AG04450 (cell line): ENCODE measurements around the gene SORT1. TPM values are rescaled to one million over a fixed set of nuclear protein-coding genes. Genes with fewer than 3 reads are reported as not detected.
"Not testable (repeated sequence)": the region's sequence is repeated elsewhere in the genome, so short reads cannot be mapped to it uniquely, and the experiment has no call there.

ENCODE experiments used
- CTCF ChIA-PET: fragments of 300-600, 350-600 bp; formaldehyde crosslinking; extraction: SDS; loops from one replicate; lab custom pipeline; 2022; ENCODE audit warnings: antibody characterized with exemption, inconsistent platforms; lab: Charles Lee
- POLR2A ChIA-PET: fragments of 350-600 bp; formaldehyde crosslinking; extraction: SDS; loops from one replicate; lab custom pipeline; 2021; ENCODE audit warnings: antibody characterized with exemption, inconsistent platforms; lab: Yijun Ruan, JAX
- DNase-seq: peaks from one replicate; pipeline ENCODE4 v3.0.0-alpha.2; 2011; ENCODE audit warnings: low read depth, low spot score
- H3K27ac ChIP-seq: one replicate; pipeline ENCODE4 v1.5.1; 2012; ENCODE audit warnings: low read depth, low read length, control low read depth
- H3K27me3 ChIP-seq: one replicate; pipeline ENCODE4 v1.6.0; 2012; ENCODE audit warnings: low read length; ENCODE audit not compliant: control insufficient read depth, insufficient read depth
- H3K4me3 ChIP-seq: 2 replicates; pipeline ENCODE4 v1.5.1; 2011; ENCODE audit warnings: mild to moderate bottlenecking, low read depth, low read length, control low read depth
- H3K9me3 ChIP-seq: 2 replicates; pipeline ENCODE4 v1.5.1; 2012; ENCODE audit warnings: low read length; ENCODE audit not compliant: control insufficient read depth, insufficient read depth
- polyA plus RNA-seq: library from polyadenylated mRNA; depleted of rRNA; stranded (reverse); fragments of >200 nt; gene quantifications from 2 replicates; pipeline ENCODE4 v1.2.3, GENCODE V29; 2011
- TF ChIP-seq, protein P1 (sequence below): IDR thresholded peaks from 2 replicates; pipeline ENCODE4 v1.5.1; 2011; ENCODE audit warnings: low read depth, low read length, control low read depth, inconsistent platforms

The SORT1 gene
- polyA plus RNA-seq, 1 experiment = 42.8 TPM

GRCh38 chr1:109381573-109381972, 16.1 kb downstream of the SORT1 start:
- POLR2A ChIA-PET = interaction anchor here (0.7 kb wide), 1 partner anchor 575 kb away, joined by 3 read pairs; no protein-coding TSS in a partner anchor
- no peak for DNase-seq
- H3K27ac ChIP-seq = no peak overlapping the region
- no peak overlapping the region for H3K4me3 ChIP-seq
- CTCF ChIA-PET = interaction anchor here (0.6 kb wide), 1 partner anchor 103 kb away, joined by 3 read pairs; no protein-coding TSS in a partner anchor
- TF ChIP-seq, protein P1, sequence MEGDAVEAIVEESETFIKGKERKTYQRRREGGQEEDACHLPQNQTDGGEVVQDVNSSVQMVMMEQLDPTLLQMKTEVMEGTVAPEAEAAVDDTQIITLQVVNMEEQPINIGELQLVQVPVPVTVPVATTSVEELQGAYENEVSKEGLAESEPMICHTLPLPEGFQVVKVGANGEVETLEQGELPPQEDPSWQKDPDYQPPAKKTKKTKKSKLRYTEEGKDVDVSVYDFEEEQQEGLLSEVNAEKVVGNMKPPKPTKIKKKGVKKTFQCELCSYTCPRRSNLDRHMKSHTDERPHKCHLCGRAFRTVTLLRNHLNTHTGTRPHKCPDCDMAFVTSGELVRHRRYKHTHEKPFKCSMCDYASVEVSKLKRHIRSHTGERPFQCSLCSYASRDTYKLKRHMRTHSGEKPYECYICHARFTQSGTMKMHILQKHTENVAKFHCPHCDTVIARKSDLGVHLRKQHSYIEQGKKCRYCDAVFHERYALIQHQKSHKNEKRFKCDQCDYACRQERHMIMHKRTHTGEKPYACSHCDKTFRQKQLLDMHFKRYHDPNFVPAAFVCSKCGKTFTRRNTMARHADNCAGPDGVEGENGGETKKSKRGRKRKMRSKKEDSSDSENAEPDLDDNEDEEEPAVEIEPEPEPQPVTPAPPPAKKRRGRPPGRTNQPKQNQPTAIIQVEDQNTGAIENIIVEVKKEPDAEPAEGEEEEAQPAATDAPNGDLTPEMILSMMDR = no peak
- peaks cover 5% of the 10 kb centered on the region for H3K9me3 ChIP-seq
- no peaks in the 10 kb centered on the region for H3K27me3 ChIP-seq

DNA sequence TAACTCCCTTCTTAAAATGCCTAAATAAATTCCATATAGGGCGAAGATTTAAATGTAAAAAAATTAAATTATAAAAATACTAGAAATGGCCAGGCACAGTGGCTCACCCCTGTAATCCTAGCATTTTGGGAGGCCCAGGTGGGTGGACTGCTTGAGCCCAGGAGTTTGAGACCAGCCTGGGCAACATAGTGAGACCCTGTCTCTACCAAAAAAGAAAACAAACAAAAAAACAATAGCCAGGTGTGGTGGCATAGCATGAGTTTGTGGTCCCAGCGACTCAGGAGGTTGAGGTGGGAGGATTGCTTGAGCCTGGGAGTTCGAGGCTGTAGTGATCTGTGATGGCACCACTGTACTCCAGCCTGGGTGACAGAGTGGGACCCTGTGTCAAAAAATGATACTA, 17.8 kb downstream of the SORT1 start:
- no peak for DNase-seq
- Histone ChIP-seq H3K9me3 (peaks cover 5% of the 10 kb centered on the region), H3K4me3 (no peak overlapping the region), H3K27ac (no peak overlapping the region), H3K27me3 (no peaks in the 10 kb centered on the region)
- TF ChIP-seq, protein P1 = no peak
- POLR2A ChIA-PET = interaction anchor here (0.8 kb wide), 1 partner anchor 9 kb away, joined by 3 read pairs; no protein-coding TSS in a partner anchor
- CTCF ChIA-PET = interaction anchor here (0.6 to 2.2 kb wide), 6 partner anchors 10 to 399 kb away, joined by 3 to 11 read pairs (median 4); no protein-coding TSS in a partner anchor

DNA sequence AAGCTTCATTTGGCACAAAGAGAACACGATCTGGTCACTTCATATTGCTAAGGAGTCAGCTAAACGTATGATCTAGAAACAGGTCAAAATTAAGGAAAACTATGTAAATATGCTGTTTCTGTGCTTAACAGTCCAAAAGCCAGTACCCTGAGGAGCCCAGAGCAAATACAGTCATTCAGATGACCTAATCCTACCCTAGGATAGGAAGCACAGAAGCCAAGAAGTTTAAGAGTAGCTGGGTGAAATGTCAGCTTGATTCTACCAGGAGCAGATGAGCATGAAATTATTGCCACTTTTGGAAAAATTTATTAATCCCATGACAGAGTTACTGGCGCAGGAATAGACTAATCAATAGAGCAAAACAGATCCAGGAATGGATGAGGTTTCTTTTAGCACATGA, 18.3 kb downstream of the SORT1 start:
- ChIA-PET CTCF (interaction anchor here (0.6 to 2.2 kb wide), 7 partner anchors 12 to 399 kb away, joined by 3 to 11 read pairs (median 4); no protein-coding TSS in a partner anchor), POLR2A (interaction anchor here (0.7 to 0.8 kb wide), 3 partner anchors 9 to 129 kb away, joined by 3 to 4 read pairs (median 3); no protein-coding TSS in a partner anchor)
- TF ChIP-seq, protein P1 = no peak
- DNase-seq = no peak
- no peak overlapping the region for H3K4me3 ChIP-seq
- H3K27me3 ChIP-seq = no peaks in the 10 kb centered on the region
- H3K27ac ChIP-seq = no peak overlapping the region
- no peaks in the 10 kb centered on the region; the same call in none of the 2 replicates for H3K9me3 ChIP-seq

GRCh38 chr1:109377698-109378097, 20.0 kb downstream of the SORT1 start:
- no peaks in the 10 kb centered on the region; the same call in 1 of the 2 replicates for H3K9me3 ChIP-seq
- no peak for DNase-seq
- TF ChIP-seq, protein P1 = no peak
- POLR2A ChIA-PET = no interaction called here
- H3K27me3 ChIP-seq = no peaks in the 10 kb centered on the region
- no peak overlapping the region for H3K4me3 ChIP-seq
- no peak overlapping the region for H3K27ac ChIP-seq
- CTCF ChIA-PET = interaction anchor here (2.2 kb wide), 1 partner anchor 22 kb away, joined by 11 read pairs; no protein-coding TSS in a partner anchor

- H3K9me3 ChIP-seq, H3K27ac ChIP-seq, POLR2A ChIA-PET, H3K27me3 ChIP-seq, DNase-seq, H3K4me3 ChIP-seq: not testable (repeated sequence)
- CTCF ChIA-PET = interaction anchor here (1.2 kb wide), 1 partner anchor 110 kb away, joined by 3 read pairs; no protein-coding TSS in a partner anchor
Observed at GRCh38 chr1:109373696-109374095, 24.0 kb downstream of the SORT1 start.
